WTC11 (cell line): ENCODE results near the gene NRBF2. TPM values are rescaled to one million over a fixed set of nuclear protein-coding genes. Genes with fewer than 3 reads are reported as not detected.
A peak's percentile ranks its signal among the peaks of the same experiment; 100 is the strongest.

Experiments
- ATAC-seq: fragments of 200-7000 bp; cut with Tn5 transposase; 2 replicates; pipeline ENCODE4 v1.10.0; 2021; ENCODE audit warnings: mild to moderate bottlenecking, moderate library complexity
- CTCF ChIA-PET: fragments of 300-600 bp; sonication (Branson Sonifier 250); formaldehyde crosslinking; loops from one replicate; lab custom pipeline; 2021; ENCODE audit warnings: antibody characterized with exemption; lab: Charles Lee
- POLR2A ChIA-PET: fragments of 350-600 bp; sonication (Branson Sonifier 250); formaldehyde crosslinking; loops from one replicate; lab custom pipeline; 2021; ENCODE audit warnings: antibody characterized with exemption; lab: Charles Lee
- DNase-seq: peaks from one replicate; pipeline ENCODE4 v3.0.0; 2021; ENCODE audit warnings: low spot score
- H3K27ac Mint-ChIP-seq: 2 replicates; pipeline ENCODE4 v1.8.0; 2021; ENCODE audit warnings: mixed read lengths
- H3K27me3 Mint-ChIP-seq: 2 replicates; pipeline ENCODE4 v1.8.0; 2021; ENCODE audit warnings: low read depth, mild to moderate bottlenecking, moderate library complexity, mixed read lengths
- H3K36me3 Mint-ChIP-seq: 2 replicates; pipeline ENCODE4 v1.8.0; 2021; ENCODE audit warnings: mixed read lengths
- H3K4me1 Mint-ChIP-seq: 2 replicates; pipeline ENCODE4 v1.8.0; 2022; ENCODE audit warnings: mixed read lengths
- H3K4me3 Mint-ChIP-seq: 2 replicates; pipeline ENCODE4 v1.8.0; 2021; ENCODE audit warnings: mild to moderate bottlenecking, moderate library complexity, mixed read lengths
- H3K9me3 Mint-ChIP-seq: 2 replicates; pipeline ENCODE4 v1.8.0; 2021; ENCODE audit warnings: mixed read lengths
- CREM ChIP-seq: sonication (generic); formaldehyde crosslinking; IDR thresholded peaks from 2 replicates; pipeline ENCODE4 v1.8.1; 2022; ENCODE audit warnings: mild to moderate bottlenecking, missing genetic modification reagents, moderate library complexity
- ELF4 ChIP-seq: sonication (generic); formaldehyde crosslinking; IDR thresholded peaks from 2 replicates; pipeline ENCODE4 v1.8.1; 2022; ENCODE audit warnings: low read depth, mild to moderate bottlenecking, moderate library complexity, missing genetic modification reagents
- EMX1 ChIP-seq: fragments of 250-450 bp; sonication (Bioruptor Pico); IDR thresholded peaks from 2 replicates; pipeline ENCODE4 v1.8.0; 2021; ENCODE audit warnings: mild to moderate bottlenecking
- ERG ChIP-seq: fragments of 250-450 bp; sonication (Bioruptor Pico); IDR thresholded peaks from 2 replicates; pipeline ENCODE4 v1.8.0; 2021; ENCODE audit warnings: mild to moderate bottlenecking
- JUN ChIP-seq: sonication (generic); formaldehyde crosslinking; IDR thresholded peaks from 2 replicates; pipeline ENCODE4 v1.8.0; 2023; ENCODE audit warnings: mild to moderate bottlenecking, missing genetic modification reagents
- MLX ChIP-seq: sonication (generic); formaldehyde crosslinking; IDR thresholded peaks from 2 replicates; pipeline ENCODE4 v1.8.1; 2023; ENCODE audit warnings: mild to moderate bottlenecking, missing genetic modification reagents, moderate library complexity
- NFATC4 ChIP-seq: fragments of 250-450 bp; sonication (Bioruptor Pico); IDR thresholded peaks from 2 replicates; pipeline ENCODE4 v1.9.0; 2021; ENCODE audit warnings: mild to moderate bottlenecking
- RELA ChIP-seq: sonication (generic); formaldehyde crosslinking; IDR thresholded peaks from 2 replicates; pipeline ENCODE4 v1.8.1; 2022; ENCODE audit warnings: missing genetic modification reagents, mild to moderate bottlenecking, borderline replicate concordance
- ZBTB43 ChIP-seq: sonication (generic); formaldehyde crosslinking; IDR thresholded peaks from 2 replicates; pipeline ENCODE4 v1.8.1; 2023; ENCODE audit warnings: mild to moderate bottlenecking, missing genetic modification reagents
- ZNF396 ChIP-seq: fragments of 250-450 bp; sonication (Bioruptor Pico); IDR thresholded peaks from 2 replicates; pipeline ENCODE4 v1.8.0; 2021; ENCODE audit warnings: mild to moderate bottlenecking, moderate library complexity, borderline replicate concordance
- total RNA-seq: library from RNA; stranded (reverse); gene quantifications from 3 replicates; pipeline ENCODE4 v1.2.3, GENCODE V29; 2021
- TF ChIP-seq, protein P1 (sequence below): sonication (generic); formaldehyde crosslinking; IDR thresholded peaks from 2 replicates; pipeline ENCODE4 v1.8.0; 2022; ENCODE audit warnings: mild to moderate bottlenecking, missing genetic modification reagents
- TF ChIP-seq, protein P2 (sequence below): sonication (generic); formaldehyde crosslinking; IDR thresholded peaks from 2 replicates; pipeline ENCODE4 v1.8.0; 2023; ENCODE audit warnings: missing genetic modification reagents, mild to moderate bottlenecking, borderline replicate concordance
- TF ChIP-seq, protein P3 (sequence below): fragments of 250-450 bp; sonication (Bioruptor Pico); conservative IDR thresholded peaks from 2 replicates; pipeline ENCODE4 v1.9.0; 2021; ENCODE audit warnings: mild to moderate bottlenecking

Gene NRBF2
- total RNA-seq, 1 experiment from 2014 or later, result 25.9 TPM

DNA sequence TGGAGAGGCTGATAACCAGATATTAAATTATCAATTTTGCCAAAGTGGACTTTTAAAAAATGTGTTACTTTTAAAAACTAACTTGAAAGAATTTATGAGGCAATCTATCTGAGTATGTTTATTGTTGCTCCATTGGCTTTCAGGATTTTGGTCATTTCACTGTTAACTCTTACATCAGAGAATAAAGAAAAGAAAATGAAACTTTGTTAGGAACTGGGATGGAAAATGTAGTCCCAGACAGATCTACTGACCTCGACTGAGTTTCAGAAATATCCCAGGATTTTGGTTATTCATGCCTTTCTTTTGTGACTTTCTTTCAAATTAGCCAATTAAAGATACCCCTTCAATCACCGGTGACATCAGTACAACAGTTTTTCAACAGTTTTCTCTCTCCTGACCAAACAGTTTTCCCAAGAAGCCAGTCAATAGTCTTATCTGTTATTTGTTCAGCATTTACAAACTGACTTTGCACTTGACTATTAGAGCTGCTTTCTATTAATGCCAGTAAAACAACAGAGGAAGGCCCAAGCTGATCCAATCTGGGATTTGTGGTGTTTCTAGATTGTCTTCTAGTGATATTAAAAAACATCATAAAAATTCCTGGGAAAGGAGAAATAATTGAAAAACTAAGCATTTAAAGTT is 35.8 kb downstream of the NRBF2 start (continued):
- TF ChIP-seq RELA (CRISPR knock-in tag), result no peak
- TF ChIP-seq, protein P1, sequence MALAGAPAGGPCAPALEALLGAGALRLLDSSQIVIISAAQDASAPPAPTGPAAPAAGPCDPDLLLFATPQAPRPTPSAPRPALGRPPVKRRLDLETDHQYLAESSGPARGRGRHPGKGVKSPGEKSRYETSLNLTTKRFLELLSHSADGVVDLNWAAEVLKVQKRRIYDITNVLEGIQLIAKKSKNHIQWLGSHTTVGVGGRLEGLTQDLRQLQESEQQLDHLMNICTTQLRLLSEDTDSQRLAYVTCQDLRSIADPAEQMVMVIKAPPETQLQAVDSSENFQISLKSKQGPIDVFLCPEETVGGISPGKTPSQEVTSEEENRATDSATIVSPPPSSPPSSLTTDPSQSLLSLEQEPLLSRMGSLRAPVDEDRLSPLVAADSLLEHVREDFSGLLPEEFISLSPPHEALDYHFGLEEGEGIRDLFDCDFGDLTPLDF, result no peak
- TF ChIP-seq, protein P2, sequence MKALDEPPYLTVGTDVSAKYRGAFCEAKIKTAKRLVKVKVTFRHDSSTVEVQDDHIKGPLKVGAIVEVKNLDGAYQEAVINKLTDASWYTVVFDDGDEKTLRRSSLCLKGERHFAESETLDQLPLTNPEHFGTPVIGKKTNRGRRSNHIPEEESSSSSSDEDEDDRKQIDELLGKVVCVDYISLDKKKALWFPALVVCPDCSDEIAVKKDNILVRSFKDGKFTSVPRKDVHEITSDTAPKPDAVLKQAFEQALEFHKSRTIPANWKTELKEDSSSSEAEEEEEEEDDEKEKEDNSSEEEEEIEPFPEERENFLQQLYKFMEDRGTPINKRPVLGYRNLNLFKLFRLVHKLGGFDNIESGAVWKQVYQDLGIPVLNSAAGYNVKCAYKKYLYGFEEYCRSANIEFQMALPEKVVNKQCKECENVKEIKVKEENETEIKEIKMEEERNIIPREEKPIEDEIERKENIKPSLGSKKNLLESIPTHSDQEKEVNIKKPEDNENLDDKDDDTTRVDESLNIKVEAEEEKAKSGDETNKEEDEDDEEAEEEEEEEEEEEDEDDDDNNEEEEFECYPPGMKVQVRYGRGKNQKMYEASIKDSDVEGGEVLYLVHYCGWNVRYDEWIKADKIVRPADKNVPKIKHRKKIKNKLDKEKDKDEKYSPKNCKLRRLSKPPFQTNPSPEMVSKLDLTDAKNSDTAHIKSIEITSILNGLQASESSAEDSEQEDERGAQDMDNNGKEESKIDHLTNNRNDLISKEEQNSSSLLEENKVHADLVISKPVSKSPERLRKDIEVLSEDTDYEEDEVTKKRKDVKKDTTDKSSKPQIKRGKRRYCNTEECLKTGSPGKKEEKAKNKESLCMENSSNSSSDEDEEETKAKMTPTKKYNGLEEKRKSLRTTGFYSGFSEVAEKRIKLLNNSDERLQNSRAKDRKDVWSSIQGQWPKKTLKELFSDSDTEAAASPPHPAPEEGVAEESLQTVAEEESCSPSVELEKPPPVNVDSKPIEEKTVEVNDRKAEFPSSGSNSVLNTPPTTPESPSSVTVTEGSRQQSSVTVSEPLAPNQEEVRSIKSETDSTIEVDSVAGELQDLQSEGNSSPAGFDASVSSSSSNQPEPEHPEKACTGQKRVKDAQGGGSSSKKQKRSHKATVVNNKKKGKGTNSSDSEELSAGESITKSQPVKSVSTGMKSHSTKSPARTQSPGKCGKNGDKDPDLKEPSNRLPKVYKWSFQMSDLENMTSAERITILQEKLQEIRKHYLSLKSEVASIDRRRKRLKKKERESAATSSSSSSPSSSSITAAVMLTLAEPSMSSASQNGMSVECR (CRISPR knock-in tag), result no peak

DNA sequence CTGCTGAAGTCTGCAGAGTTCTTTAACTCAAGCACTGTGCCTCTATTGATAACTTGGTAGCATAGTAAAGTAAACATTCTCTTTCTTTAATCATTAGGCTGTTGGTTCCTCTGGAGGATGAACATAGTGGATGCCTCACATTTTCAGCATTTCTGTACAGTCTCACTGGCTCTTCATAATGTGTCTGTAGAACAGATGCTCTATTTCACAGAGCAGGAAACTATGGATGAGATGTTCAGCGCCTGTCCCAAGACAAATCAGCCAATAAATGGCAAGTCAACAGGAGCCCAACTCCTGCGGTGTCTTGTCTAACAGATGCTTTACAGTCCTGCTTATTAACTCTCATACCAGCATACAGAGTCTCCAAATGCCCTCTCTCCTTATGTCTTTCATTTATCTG is 36.5 kb downstream of the NRBF2 start:
- ChIA-PET POLR2A (no interaction called here), CTCF (no interaction called here)
- Mint-ChIP-seq H3K36me3 (peaks cover 68% of the 10 kb centered on the region), H3K27me3 (no peaks in the 10 kb centered on the region), H3K27ac (0 out of 2 replicates have a peak overlapping the region, but pooled peaks have one; percentile 35), H3K9me3 (no peaks in the 10 kb centered on the region), H3K4me3 (no peak overlapping the region), H3K4me1 (no peaks in the 10 kb centered on the region)
- no peak for TF ChIP-seq CREM (CRISPR knock-in tag)
- ATAC-seq (no peak), DNase-seq (no peak)

GRCh38 chr10:63171255-63171855 is 38.2 kb downstream of the NRBF2 start:
- DNase-seq, result no peak
- Mint-ChIP-seq H3K4me3 (no peak overlapping the region), H3K27me3 (no peaks in the 10 kb centered on the region), H3K27ac (no peak overlapping the region; the same call in 1 of the 2 replicates), H3K4me1 (no peaks in the 10 kb centered on the region), H3K36me3 (peaks cover 73% of the 10 kb centered on the region), H3K9me3 (no peaks in the 10 kb centered on the region)
- ChIA-PET CTCF (no interaction called here), POLR2A (no interaction called here)
- TF ChIP-seq JUN (CRISPR knock-in tag), result no peak
- no peak for TF ChIP-seq ZNF396
- TF ChIP-seq, protein P3, sequence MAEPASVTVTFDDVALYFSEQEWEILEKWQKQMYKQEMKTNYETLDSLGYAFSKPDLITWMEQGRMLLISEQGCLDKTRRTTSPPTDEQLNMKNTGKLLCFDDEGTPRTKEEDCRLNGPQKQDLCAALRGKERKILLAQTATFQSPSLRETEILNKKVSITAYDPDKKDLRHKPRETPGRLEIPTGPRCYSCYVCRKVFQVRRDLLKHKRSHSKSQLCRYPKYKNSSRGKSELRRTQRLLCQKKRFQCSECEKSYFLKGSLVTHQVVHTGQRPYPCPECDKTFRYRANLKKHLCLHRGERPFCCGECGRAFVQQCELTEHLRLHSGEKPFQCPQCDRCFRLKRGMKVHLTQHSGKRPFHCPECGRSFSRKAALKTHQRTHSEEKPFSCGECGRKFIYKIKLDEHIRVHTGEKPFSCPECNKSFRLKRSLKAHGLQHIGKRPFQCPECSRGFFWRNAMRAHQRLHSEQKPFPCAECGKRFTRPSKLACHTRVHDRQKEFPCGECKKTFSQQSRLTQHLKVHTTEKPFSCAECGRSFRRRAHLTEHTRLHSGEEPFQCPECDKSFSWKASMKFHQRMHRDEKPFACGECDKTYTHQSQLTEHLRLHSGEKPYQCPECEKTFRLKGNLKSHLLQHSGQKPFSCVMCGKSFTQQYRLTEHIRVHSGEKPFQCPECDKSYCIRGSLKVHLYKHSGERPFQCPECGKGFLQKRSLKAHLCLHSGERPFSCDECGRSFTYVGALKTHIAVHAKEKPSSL (CRISPR knock-in tag), result no peak
- no peak for TF ChIP-seq ERG (CRISPR knock-in tag)
- no peak for TF ChIP-seq MLX
- no peak for TF ChIP-seq ZBTB43 (CRISPR knock-in tag)
- no peak for TF ChIP-seq ELF4 (CRISPR knock-in tag)
- no peak for TF ChIP-seq EMX1
- TF ChIP-seq NFATC4 (CRISPR knock-in tag), result no peak
- ATAC-seq, result no peak
